HG03432 (cell line): Measurements from ENCODE around the gene CST8.

Source experiments
- ATAC-seq: cut with Tn5 transposase; IDR thresholded peaks from one replicate; pipeline ENCODE4 v1.9.1; 2021; ENCODE audit warnings: mild to moderate bottlenecking, moderate library complexity; ENCODE audit not compliant: unreplicated experiment

Gene CST8

DNA sequence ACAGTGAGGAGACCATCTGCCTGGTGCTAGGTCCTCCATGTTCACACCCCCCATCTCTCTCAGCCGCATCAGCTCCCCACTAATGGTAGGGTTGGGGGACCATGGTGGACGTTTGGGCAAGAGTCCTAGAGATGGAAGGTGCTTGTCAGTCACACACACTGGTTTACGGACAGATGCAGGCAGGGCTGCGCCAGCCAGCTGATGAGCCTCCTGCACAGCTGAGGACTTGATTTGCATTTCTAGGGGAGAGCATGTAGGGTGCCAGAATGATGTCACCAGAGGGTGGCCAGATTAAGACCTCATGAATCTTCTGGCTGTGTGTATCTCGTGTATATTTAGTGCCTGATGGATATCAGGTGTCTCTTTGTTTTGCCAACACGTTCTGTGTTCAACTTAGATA lies 28.6 kb downstream of the CST8 start:
- peak; percentile 31 for ATAC-seq

DNA sequence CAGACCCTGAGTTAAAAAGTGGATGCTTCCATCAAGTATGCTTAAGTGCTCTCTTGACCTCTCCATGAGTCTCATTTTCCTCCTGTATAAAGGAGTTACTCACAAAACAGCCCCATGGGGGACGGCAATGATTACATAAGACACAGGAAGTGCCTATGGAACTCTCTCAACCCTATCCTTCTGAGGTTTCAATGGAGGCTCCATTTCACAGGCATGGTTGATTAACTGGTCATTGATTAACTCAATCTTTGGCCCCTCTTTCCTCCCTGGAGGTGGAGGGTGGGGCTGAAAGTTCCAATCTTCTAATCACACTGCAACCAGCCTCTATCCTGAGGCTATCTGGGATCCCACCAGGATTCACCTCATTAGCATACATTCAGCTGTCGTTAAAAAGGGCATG lies 29.3 kb downstream of the CST8 start:
- ATAC-seq = peak; percentile 64

DNA sequence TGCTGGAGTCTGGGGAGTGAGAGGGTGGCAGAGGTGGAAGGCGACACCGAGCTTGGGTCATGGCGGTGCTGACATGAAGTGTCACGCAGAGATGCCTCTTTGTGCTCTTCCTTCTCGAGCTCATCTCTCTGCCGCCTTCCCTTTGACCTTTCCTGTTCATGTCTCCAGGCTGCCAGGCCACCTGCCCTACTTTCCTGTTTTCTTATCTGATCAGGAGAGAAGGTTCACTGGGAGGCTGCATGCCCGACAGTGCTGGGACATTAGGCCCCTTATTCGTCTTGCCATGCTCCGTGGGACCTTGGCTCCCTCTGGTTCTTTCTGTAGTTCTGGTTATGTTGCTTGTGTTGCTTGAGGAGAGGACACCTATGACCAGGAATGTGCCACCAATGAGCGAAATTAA lies 33.2 kb downstream of the CST8 start:
- no peak for ATAC-seq

GRCh38 chr20:23526850-23527249 lies 35.9 kb downstream of the CST8 start:
- ATAC-seq = no peak

- ATAC-seq = no peak
Measured at GRCh38 chr20:23528867-23529431, 38.0 kb downstream of the CST8 start.

DNA sequence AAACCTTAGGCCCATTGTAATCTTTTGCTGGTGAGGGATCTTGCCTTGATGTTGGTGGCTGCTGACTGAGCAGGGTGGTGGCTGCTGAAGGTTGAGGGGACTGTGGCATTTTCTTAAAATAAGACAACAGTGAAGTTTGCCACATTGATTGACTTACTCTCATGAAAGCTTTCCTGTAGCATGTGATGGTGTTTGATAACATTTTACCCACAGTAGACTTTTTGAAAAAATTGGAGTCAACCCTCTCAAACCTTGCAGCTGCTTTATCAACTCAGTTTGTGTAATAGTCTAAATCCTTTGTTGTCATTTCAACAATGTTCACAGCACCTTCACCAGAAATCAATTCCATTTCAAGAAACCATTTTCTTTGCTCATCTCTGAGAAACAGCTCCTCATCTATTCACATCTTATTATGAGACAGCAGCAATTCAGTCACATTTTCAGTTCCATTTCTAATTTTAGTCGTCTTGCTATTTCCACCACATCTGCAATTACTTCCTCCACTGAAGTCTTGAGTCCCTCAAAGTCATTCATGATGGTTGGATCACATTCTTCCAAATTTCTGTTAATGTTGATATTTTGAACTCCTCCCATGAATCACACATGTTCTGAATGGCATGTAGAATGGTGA lies 40.1 kb downstream of the CST8 start:
- no peak for ATAC-seq

GRCh38 chr20:23532533-23532932 lies 41.6 kb downstream of the CST8 start:
- ATAC-seq = no peak

DNA sequence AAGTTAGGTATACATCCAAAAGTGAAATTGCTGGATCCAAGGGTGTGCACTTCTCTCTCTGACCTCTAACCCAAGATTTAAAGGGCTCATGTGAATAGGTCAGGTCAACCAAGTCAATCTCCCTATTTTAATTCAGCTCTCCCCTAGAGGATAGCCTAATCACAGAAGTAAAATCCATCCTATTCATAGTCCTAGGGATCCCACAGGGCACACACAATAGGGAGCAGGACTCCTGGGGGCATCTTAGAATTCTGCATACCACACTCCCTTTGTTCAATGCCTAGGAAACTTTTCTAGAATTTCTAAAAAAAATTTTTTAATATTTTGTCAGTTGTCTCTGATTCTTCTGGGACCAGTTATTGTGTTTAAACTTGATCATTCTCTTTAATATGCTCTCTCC lies 42.2 kb downstream of the CST8 start:
- ATAC-seq = no peak

GRCh38 chr20:23534801-23535593 lies 44.1 kb downstream of the CST8 start:
- no peak for ATAC-seq

GRCh38 chr20:23536328-23536974 lies 45.5 kb downstream of the CST8 start:
- no peak for ATAC-seq

GRCh38 chr20:23537030-23537429 lies 46.1 kb downstream of the CST8 start:
- ATAC-seq = no peak

- ATAC-seq = no peak
Measured at GRCh38 chr20:23540624-23541023, 49.7 kb downstream of the CST8 start.

DNA sequence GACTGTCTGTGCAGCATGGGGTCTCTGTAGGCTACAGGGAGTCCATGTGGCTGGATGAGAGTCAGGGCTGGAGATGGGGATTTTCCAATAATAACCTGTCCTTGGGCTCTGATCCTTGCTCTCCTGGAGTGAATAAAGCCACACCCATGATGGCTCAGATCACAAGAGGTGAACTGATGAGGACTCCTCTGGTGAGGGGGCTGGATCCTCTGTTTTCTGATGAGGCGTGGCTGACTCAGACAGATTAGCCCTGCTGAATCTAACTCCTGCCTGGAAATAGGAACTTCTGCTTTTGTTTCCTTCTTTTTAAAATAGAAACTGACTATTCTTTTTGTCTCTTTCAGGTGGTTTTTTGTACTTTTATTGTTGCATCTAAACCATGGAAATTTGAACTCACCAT lies 50.4 kb downstream of the CST8 start:
- ATAC-seq = no peak

GRCh38 chr20:23541776-23542175 lies 50.9 kb downstream of the CST8 start:
- no peak for ATAC-seq

DNA sequence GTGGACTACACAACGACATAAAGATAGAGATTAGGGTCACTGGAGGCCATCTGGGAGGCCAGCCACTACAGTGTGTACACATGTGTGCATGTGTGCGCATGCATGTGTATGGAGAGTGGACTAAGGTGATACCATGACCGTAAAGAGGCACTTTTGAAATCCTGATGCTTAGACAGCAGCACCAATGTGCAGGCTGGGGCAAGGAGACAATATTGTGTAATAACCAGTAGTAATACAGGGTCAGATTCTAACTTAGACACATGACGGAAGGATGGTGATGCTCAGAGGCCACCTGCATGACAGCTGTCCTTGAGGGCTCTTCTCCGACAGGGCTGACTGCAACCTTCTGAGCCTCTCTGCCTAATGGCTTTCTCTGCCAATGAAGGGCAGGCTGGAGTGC lies 51.9 kb downstream of the CST8 start:
- no peak for ATAC-seq

DNA sequence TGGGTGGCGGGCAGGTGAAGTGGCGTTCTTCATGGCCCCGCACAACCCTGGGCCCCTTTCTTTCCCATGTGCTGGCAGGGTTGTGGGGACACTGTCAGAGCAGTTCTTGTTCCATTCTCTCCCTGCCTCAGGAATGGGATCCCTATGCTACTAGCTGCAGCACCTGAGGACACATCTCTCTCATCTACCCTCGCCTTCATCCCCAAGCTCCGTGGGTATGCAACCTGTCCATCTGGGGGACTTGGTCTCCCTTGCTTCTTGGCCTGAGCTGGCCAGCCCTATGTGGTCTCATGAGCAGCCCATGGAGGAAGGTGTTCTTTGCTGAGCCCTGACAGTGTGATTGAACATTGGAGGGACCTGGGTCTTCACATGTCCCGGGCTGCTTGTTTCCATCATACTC lies 53.2 kb downstream of the CST8 start:
- ATAC-seq = no peak
